Measurements from ENCODE around the gene MAGEA4. TPM values are rescaled to one million over a fixed set of nuclear protein-coding genes. Genes with fewer than 3 reads are reported as not detected.

MAGEA4 gene
- total RNA-seq, 1 experiment from 2014 or later, result 0.60 TPM

DNA sequence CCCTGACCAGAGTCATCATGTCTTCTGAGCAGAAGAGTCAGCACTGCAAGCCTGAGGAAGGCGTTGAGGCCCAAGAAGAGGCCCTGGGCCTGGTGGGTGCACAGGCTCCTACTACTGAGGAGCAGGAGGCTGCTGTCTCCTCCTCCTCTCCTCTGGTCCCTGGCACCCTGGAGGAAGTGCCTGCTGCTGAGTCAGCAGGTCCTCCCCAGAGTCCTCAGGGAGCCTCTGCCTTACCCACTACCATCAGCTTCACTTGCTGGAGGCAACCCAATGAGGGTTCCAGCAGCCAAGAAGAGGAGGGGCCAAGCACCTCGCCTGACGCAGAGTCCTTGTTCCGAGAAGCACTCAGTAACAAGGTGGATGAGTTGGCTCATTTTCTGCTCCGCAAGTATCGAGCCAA is 11.0 kb downstream of the MAGEA4 start:
- no peak for DNase-seq (ENCODE audit: low read depth)

DNA sequence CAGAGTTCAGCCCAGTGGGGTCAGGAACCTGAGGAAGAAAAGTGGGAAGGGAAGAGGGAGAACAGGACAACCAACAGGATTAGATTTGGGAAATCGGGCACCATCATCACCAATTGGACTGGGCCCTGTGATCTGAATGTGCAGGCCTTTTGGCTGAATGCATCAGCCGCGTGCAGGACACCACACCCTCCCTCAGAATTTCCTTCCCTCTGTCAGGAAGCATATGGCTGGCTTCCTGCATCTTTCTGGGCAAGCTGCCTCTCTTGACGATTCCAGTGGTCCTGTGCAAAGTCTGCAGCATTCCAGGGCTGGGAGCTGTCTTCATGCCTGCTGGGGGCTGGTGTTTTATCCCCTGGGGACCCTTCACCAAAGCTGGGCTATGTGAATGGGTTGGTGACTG is 16.4 kb downstream of the MAGEA4 start:
- DNase-seq (ENCODE audit: low read depth), result peak; percentile 1

DNA sequence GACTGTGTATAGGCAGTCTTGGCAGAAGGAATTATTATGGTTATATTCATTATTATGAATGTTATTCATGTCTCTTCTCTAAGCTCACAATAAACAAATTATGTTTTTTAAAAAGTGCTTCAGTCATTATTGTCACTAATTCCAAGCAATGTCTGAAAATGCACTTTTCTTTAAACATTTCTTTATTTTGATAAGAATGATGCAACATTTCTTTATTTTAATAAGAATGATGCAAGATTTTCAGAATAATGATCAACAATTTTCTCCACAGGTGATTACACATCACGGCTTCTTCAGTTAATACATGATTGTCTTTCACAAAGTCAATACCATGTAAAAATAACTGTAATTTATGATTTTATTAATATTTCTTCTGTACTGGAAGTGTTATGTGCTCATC is 22.7 kb downstream of the MAGEA4 start:
- no peak for DNase-seq (ENCODE audit: low read depth)

DNA sequence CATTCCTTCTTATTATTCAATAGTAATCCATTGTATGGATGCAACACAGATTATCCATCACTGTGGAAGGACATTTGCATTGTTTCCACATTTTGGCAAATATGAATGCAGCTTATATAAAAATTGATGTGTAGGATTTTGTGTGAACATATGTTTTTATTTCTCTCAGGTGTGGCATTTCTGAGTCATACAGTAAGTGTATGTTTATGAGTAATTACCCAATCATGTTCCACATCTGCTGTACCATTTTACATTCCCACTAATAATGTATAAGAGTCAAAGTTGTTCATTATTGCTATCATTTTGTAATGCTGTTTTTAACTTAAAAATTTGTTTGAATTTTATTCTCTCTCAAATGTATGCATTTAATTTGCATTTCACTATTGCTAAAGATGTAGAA is 25.5 kb downstream of the MAGEA4 start:
- no peak for DNase-seq (ENCODE audit: low read depth)

DNA sequence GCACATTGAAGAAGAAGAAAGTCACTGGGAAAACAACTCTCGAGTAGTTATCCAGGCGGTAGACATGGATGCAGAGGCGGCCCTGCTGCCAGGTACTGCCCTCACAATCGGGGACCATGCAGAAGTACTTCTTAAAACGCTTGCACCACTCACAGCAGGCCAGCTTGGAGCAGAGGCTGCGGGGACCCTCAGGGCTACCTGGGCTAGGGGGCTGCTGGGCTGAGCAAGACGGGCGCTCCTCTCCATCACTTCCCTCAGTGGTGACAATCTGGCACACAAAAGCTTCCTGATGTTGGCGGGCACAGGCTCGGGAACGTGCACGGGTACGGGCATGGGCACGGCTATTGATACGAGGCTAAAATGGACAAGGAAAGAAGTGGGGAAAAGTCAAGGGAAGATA is 42.0 kb downstream of the MAGEA4 start:
- no peak for DNase-seq (ENCODE audit: low read depth)

DNA sequence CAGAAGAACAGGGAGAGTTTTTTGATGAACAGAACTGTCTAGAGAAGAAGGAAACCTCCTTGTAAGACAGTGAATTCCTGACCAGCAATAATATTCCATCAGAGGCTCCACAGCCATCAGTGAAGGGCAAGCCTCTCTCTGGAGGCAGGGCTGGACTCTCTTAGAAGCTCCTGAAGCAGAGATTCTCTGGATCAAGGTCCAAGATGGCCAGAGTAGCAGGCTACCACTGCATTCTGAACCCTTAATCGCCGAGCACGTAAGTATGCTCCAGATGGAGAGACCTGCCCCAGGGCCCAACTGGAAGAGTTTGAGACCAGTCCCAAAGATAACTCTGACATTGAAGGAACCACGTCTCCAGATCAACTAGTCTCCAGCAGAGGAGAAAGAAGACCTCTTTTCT is 45.4 kb downstream of the MAGEA4 start:
- DNase-seq (ENCODE audit: low read depth), result no peak

DNA sequence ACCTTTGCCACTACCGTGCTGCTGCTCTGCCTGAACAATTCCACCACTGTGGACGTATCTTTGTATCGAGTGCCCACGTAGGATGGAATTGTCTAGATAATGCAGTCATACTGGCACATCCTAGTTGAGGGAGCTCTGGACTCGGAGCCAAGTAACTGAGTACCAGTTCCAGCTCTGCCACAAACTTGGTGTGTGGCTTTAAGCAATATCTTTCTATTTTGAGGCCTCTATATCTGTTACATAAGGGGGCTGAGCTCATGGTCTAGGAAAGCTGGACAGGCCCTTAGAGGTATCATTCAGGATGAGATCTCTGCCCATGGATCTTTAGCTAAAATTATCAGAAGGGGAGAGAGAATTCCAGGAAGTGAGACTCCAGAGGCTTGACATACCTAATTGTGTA is 49.3 kb downstream of the MAGEA4 start:
- no peak for DNase-seq (ENCODE audit: low read depth)

DNA sequence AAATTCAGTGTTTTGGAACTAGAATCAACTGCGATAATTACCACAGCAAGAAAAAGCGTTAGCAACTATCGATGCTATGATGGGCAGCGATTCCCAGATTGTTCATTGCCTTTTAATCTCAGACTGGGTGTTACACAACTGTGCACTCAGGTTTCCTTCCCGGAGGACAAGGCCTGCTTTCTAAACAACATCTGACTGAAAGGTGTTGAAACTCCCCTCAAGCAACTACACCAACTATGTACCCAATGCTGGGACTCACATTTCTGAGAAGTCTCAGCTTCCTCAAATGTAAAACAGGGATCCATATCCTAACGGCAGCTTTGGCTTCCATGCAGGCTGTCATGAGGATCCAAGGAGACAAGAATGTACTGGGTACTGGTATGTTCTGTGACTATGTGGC is 53.5 kb downstream of the MAGEA4 start:
- no peak for DNase-seq (ENCODE audit: low read depth)

DNA sequence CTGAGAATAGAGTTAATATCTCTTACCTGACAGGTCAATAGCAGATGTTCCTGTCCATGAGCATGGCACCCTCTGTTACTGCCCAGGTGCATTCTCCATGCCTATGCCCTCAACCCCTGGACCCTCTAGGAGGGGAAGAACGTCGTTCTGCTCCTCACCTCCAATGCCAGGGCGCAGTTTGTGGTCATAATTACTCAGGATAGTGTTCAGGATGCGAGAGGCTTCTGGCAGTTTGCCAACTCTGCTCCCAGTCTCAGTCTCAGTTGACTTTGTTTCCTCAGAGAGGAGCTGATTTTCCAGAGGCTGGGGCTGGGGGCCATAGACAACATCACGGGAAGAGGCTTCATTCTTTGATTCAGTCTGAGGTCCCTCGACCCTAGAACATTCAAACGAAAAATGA is 57.3 kb downstream of the MAGEA4 start:
- no peak for DNase-seq (ENCODE audit: low read depth)

DNA sequence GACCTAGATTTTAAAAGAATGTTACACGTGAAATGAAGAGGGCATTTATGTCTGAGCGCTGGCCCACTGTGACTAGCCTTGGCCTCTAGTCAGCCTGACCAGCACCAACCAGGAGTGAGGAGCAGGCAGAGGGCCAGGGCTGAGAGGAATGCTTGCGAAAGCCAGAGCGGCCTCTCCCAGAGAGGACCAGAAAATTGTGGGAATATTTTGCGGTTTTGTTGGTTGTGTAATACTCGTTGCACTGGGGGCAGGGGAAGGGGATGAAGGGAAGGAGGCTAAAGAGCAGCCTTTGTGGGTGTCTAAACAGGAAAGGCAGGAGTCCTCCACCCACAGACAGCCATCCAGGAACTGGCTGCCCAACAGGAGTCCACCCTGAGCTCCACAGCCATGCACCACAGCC is 58.0 kb downstream of the MAGEA4 start:
- DNase-seq (ENCODE audit: low read depth), result peak; percentile 91

DNA sequence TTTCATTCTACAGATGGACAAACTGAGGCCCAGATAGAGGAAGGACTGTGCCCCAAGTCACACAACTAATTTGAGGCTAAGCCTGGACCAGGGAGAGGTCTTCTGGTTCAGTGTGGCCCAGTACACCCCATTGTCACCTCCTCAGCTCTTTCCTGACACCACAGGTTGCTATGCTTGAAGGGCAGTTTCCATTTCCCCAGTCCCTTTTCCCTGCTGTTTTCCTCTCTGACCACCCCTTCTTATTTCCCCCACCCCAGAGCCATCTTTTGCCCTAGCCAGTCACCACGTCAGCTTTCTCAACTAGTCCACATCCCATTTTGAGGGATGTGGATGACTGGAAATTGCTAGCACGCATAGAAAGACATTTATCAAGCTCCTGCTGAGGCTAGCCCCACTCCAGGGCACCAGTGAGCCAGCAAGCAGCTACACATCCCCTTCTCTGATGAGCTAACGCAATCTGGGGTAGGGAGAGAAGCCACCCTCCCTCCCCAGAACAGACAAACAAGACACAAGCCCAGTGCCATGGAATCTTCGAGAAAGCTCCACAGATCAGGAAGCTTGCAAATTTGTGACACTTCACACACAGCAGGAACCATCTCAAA is 60.5 kb downstream of the MAGEA4 start:
- DNase-seq (ENCODE audit: low read depth), result no peak

DNA sequence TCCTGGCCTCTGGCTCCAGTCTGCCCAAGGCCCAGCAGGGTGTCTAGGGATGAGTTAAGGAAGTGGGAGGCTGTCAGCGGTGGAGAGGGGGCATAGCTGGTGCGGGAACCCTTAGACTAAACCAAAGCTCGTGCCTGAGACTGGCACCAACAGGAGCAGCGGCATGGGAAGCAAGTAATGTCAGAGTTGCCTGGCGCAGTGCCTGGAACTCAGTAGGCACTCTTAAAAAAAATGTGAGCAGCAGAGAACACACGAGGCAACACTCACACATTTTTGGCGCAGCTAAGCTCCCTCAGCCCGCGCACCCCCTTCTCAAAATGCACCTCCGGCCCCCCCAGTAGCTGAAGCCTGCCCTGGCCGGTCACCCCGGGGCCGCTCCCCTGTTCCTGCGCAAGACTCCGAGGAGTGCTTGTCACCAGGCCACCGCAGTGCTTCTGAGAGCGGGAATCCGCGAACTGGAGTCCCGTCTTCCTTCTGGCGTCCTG is 61.2 kb downstream of the MAGEA4 start:
- DNase-seq (ENCODE audit: low read depth), result peak; percentile 27

Other genes with a start within 250 kb of the MAGEA4 start
- gene PRRG3, start 217.4 kb upstream of the MAGEA4 start, total RNA-seq (2014; rRNA removed; shearing (Covaris generic)), result not detected in 2 replicates
- not detected in 2 replicates for gene FATE1, start 196.9 kb upstream of the MAGEA4 start, total RNA-seq (2014; rRNA removed; shearing (Covaris generic))
- gene CNGA2, start 178.1 kb upstream of the MAGEA4 start, total RNA-seq (2014; rRNA removed; shearing (Covaris generic)), result not detected in 2 replicates
- gene GABRE, start 61.8 kb downstream of the MAGEA4 start, total RNA-seq (2014; rRNA removed; shearing (Covaris generic)), result 1.9 and 2.3 TPM in 2 replicates
- gene MAGEA10, start 225.7 kb downstream of the MAGEA4 start, total RNA-seq (2014; rRNA removed; shearing (Covaris generic)), result 0.60 and 0.88 TPM in 2 replicates